A673 (cell line): Measurements from ENCODE around the gene YJEFN3. TPM values are rescaled to one million over a fixed set of nuclear protein-coding genes. Genes with fewer than 3 reads are reported as not detected.

Experiments used
- BruUV-seq: library from RNA; stranded (reverse); fragments of 400-500 nt; replicated peaks from 2 replicates; lab custom pipeline; 2021; lab: Mats Ljungman, UMichigan
- CTCF ChIA-PET: fragments of 300-600 bp; sonication (Branson Sonifier 250); formaldehyde crosslinking; loops from one replicate; lab custom pipeline; 2022; ENCODE audit warnings: antibody characterized with exemption; lab: Charles Lee
- POLR2A ChIA-PET: fragments of 300-600 bp; sonication (Branson Sonifier 250); formaldehyde crosslinking; loops from one replicate; lab custom pipeline; 2022; ENCODE audit warnings: antibody characterized with exemption; ENCODE audit not compliant: low non-redundant PET; lab: Charles Lee
- DNase-seq: peaks from one replicate; pipeline ENCODE4 v3.0.0-alpha.2; 2015; ENCODE audit warnings: low spot score
- H3K27ac ChIP-seq: fragments of 200-600 bp; sonication (generic); 2 replicates; pipeline ENCODE4 v1.5.1; 2016; ENCODE audit warnings: mixed run types, low read depth, mild to moderate bottlenecking, mixed read lengths, antibody characterized with exemption, low read length; ENCODE audit not compliant: poor library complexity, severe bottlenecking
- H3K27me3 ChIP-seq: fragments of 200-600 bp; sonication (generic); replicated peaks from 2 replicates; pipeline ENCODE4 v1.6.1; 2017; ENCODE audit warnings: mixed run types, low read depth, mild to moderate bottlenecking, mixed read lengths, antibody characterized with exemption, low read length; ENCODE audit not compliant: insufficient read depth, poor library complexity
- H3K36me3 ChIP-seq: fragments of 200-600 bp; sonication (generic); 2 replicates; pipeline ENCODE4 v1.6.1; 2016; ENCODE audit warnings: mixed run types, mild to moderate bottlenecking, mixed read lengths, antibody characterized with exemption, low read length; ENCODE audit not compliant: insufficient read depth, poor library complexity, severe bottlenecking
- H3K4me1 ChIP-seq: fragments of 200-600 bp; sonication (generic); 2 replicates; pipeline ENCODE4 v1.6.1; 2017; ENCODE audit warnings: mixed run types, mild to moderate bottlenecking, mixed read lengths, antibody characterized with exemption, low read length; ENCODE audit not compliant: insufficient read depth, poor library complexity, severe bottlenecking
- H3K4me3 ChIP-seq: fragments of 200-600 bp; sonication (generic); 2 replicates; pipeline ENCODE4 v1.5.1; 2016; ENCODE audit warnings: low read depth, mixed run types, mild to moderate bottlenecking, mixed read lengths, low read length; ENCODE audit not compliant: poor library complexity, severe bottlenecking
- H3K9me3 ChIP-seq: fragments of 200-600 bp; sonication (generic); 2 replicates; pipeline ENCODE4 v1.6.1; 2016; ENCODE audit warnings: mixed run types, low read depth, mild to moderate bottlenecking, mixed read lengths, antibody characterized with exemption, low read length; ENCODE audit not compliant: poor library complexity, severe bottlenecking
- CTCF ChIP-seq: fragments of 300-800, 200-600 bp; sonication (generic); conservative IDR thresholded peaks from 2 replicates; pipeline ENCODE4 v1.5.1; 2017; ENCODE audit warnings: low read depth, mild to moderate bottlenecking, antibody characterized with exemption, low read length, moderate library complexity, mixed read lengths
- EZH2 ChIP-seq: fragments of 200-600 bp; sonication (generic); IDR thresholded peaks from 2 replicates; pipeline ENCODE4 v1.6.1; 2017; ENCODE audit warnings: borderline replicate concordance, low read depth, mild to moderate bottlenecking, mixed read lengths, antibody characterized with exemption, low read length; ENCODE audit not compliant: poor library complexity, severe bottlenecking
- intact Hi-C: fragments of 100-400 bp; cut with micrococcal nuclease; formaldehyde crosslinking; loops from one replicate; pipeline ENCODE4 v1.10.0; 2022; ENCODE audit not compliant: unreplicated experiment
- total RNA-seq: library from RNA; stranded (reverse); gene quantifications from 2 replicates; pipeline ENCODE4 v1.2.3, GENCODE V29; 2021

YJEFN3 gene
- total RNA-seq, 1 experiment from 2014 or later, result 8.6 TPM

GRCh38 chr19:19584356-19584755, 55.6 kb downstream of the YJEFN3 start:
- no TSS peak for BruUV-seq
- H3K36me3 ChIP-seq, result no peaks in the 10 kb centered on the region
- no peaks in the 10 kb centered on the region for H3K9me3 ChIP-seq
- no peak for DNase-seq
- no peaks in the 10 kb centered on the region for H3K4me1 ChIP-seq
- H3K27ac ChIP-seq, result no peak overlapping the region
- no peak overlapping the region for H3K4me3 ChIP-seq
- ChIA-PET CTCF (no interaction called here), POLR2A (no interaction called here)
- H3K27me3 ChIP-seq, result no peaks in the 10 kb centered on the region
- no peak for TF ChIP-seq EZH2
- TF ChIP-seq CTCF, result no peak
- intact Hi-C loops, result no loop called here

Other genes with a start within 250 kb of the YJEFN3 start
- gene SUGP1, start 208.4 kb upstream of the YJEFN3 start, total RNA-seq, result 73.8 and 86.1 TPM in 2 replicates
- gene MAU2, start 208.1 kb upstream of the YJEFN3 start, total RNA-seq, result 66.7 and 72.6 TPM in 2 replicates
- gene GATAD2A, start 123.2 kb upstream of the YJEFN3 start, total RNA-seq, result 202 and 218 TPM in 2 replicates
- gene TSSK6, start 13.4 kb upstream of the YJEFN3 start, total RNA-seq, result 2.5 TPM in 2 replicates
- 421 and 431 TPM in 2 replicates for gene NDUFA13, start 12.7 kb upstream of the YJEFN3 start, total RNA-seq
- 0.77 and 1.6 TPM in 2 replicates for gene CILP2, start 9.4 kb downstream of the YJEFN3 start, total RNA-seq
- gene PBX4, start 89.8 kb downstream of the YJEFN3 start, total RNA-seq, result 3.1 and 4.6 TPM in 2 replicates
- gene LPAR2, start 99.3 kb downstream of the YJEFN3 start, total RNA-seq, result 17.2 and 20.6 TPM in 2 replicates
- 9.0 and 10.9 TPM in 2 replicates for gene GMIP, start 114.7 kb downstream of the YJEFN3 start, total RNA-seq
- 88.1 and 94.4 TPM in 2 replicates for gene ATP13A1, start 134.8 kb downstream of the YJEFN3 start, total RNA-seq
- gene ZNF101, start 139.9 kb downstream of the YJEFN3 start, total RNA-seq, result 14.5 and 17.7 TPM in 2 replicates
- gene ZNF14, start 204.2 kb downstream of the YJEFN3 start, total RNA-seq, result 4.6 and 5.8 TPM in 2 replicates